Activated T-cell treated with anti-CD3 and anti-CD28 coated beads for 4 hours (primary cell): ENCODE data around the gene NKIRAS1.
A peak's percentile ranks its signal among the peaks of the same experiment; 100 is the strongest.

Experiments
- DNase-seq: peaks from one replicate; pipeline ENCODE4 v3.0.0-alpha.2; 2020

NKIRAS1 gene

GRCh38 chr3:23916886-23917678, at the start of gene NKIRAS1, which contains the start of gene RPL15:
Gene NKIRAS1 (minus strand): TSS chr3:23916990. CDS start chr3:23910904, 6,086 bp downstream.
Gene RPL15 (plus strand): TSS chr3:23917132. CDS start chr3:23917860, 728 bp downstream.
- DNase-seq: peak; percentile 96

- DNase-seq: no peak
These were observed 49.5 kb upstream of the NKIRAS1 start for GRCh38 chr3:23966328-23966727.

- DNase-seq: no peak
These were observed 47.9 kb upstream of the NKIRAS1 start for GRCh38 chr3:23964537-23965235.

GRCh38 chr3:23961913-23962312, 45.1 kb upstream of the NKIRAS1 start:
- no peak for DNase-seq

GRCh38 chr3:23961066-23961465, 44.3 kb upstream of the NKIRAS1 start:
- no peak for DNase-seq

- DNase-seq: no peak
These were observed 43.9 kb upstream of the NKIRAS1 start for GRCh38 chr3:23960649-23961048.

GRCh38 chr3:23959135-23959900, 42.5 kb upstream of the NKIRAS1 start:
- no peak for DNase-seq

- no peak for DNase-seq
These were observed 39.9 kb upstream of the NKIRAS1 start for GRCh38 chr3:23956701-23957100.

GRCh38 chr3:23954144-23954543, 37.4 kb upstream of the NKIRAS1 start:
- DNase-seq: no peak

- DNase-seq: no peak
These were observed 36.7 kb upstream of the NKIRAS1 start for GRCh38 chr3:23953523-23953922.

- DNase-seq: no peak
These were observed 35.9 kb upstream of the NKIRAS1 start for GRCh38 chr3:23952646-23953045.

GRCh38 chr3:23950293-23950692, 33.5 kb upstream of the NKIRAS1 start:
- DNase-seq: no peak

- no peak for DNase-seq
These were observed 33.0 kb upstream of the NKIRAS1 start for GRCh38 chr3:23949784-23950183.

- DNase-seq: no peak
These were observed 32.0 kb upstream of the NKIRAS1 start for GRCh38 chr3:23948761-23949160.

- peak; percentile 96 for DNase-seq
These were observed 29.3 kb upstream of the NKIRAS1 start for GRCh38 chr3:23945913-23946687.

GRCh38 chr3:23945663-23945912, 28.8 kb upstream of the NKIRAS1 start:
- DNase-seq: no peak

- peak; percentile 58 for DNase-seq
These were observed 28.3 kb upstream of the NKIRAS1 start, which contains the start of gene NR1D2 for GRCh38 chr3:23944861-23945662. Gene NR1D2 (plus strand): TSS chr3:23945286. CDS start chr3:23945579, 293 bp downstream.

- no peak for DNase-seq
These were observed 27.4 kb upstream of the NKIRAS1 start for GRCh38 chr3:23944007-23944783.

- DNase-seq: no peak
These were observed 25.8 kb upstream of the NKIRAS1 start for GRCh38 chr3:23942546-23942945.

GRCh38 chr3:23941440-23941839, 24.6 kb upstream of the NKIRAS1 start:
- DNase-seq: no peak

GRCh38 chr3:23940775-23941174, 24.0 kb upstream of the NKIRAS1 start:
- no peak for DNase-seq
